ENCODE measurements around the gene SGCA. TPM values are rescaled to one million over a fixed set of nuclear protein-coding genes. Genes with fewer than 3 reads are reported as not detected.

SGCA gene
- total and polyA plus RNA-seq, 10 of the 15 experiments (the other 5 are each of a cell fraction or from before 2014, with no cell fraction given) = 0.13 to 2.2 (median 0.50) TPM; not detected in 2

GRCh38 chr17:50118076-50118827 lies 47.6 kb upstream of the SGCA start:
- 70% methylated on average over 21 of the region's 23 CpGs for WGBS (ENCODE audit: insufficient coverage, insufficient replicate concordance, low lambda C conversion rate, missing lambda C conversion rate)
- SMC1A ChIA-PET (ENCODE audit: uncharacterized antibody, unreplicated experiment) = interaction anchor here (1.3 to 1.9 kb wide), 4 partner anchors 21 to 79 kb away, joined by 3 to 6 read pairs (median 4); no protein-coding TSS in a partner anchor
- in situ Hi-C loops (cut with MboI) = no loop called here
- Histone ChIP-seq H3K27ac (ENCODE audit: control insufficient read depth, insufficient read depth) (no peak overlapping the region), H3K36me3 (ENCODE audit: control insufficient read depth in 2 of 2, insufficient read depth in 2 of 2, low read length in 1 of 2) (no peaks in the 10 kb centered on the region), H3K4me3 (no peak overlapping the region), H3K9ac (ENCODE audit: control insufficient read depth, insufficient read depth, low read length) (no peak overlapping the region), H3K79me2 (ENCODE audit: control insufficient read depth, insufficient read depth, low read length) (no peaks in the 10 kb centered on the region), H3K9me3 (replicated peaks; ENCODE audit: control insufficient read depth, insufficient read depth, low read length) (no peaks in the 10 kb centered on the region), H3K27me3 (replicated peaks in 1 of 2; ENCODE audit: control insufficient read depth in 2 of 2, insufficient read depth in 2 of 2, low read length in 1 of 2) (peaks cover 6 to 7% of the 10 kb centered on the region in 2 experiments; a peak in 3 of 4 replicates), H3K4me2 (ENCODE audit: control insufficient read depth, insufficient read depth) (no peak overlapping the region), H4K20me1 (ENCODE audit: control insufficient read depth, insufficient read depth) (no peaks in the 10 kb centered on the region), H2AFZ (ENCODE audit: control insufficient read depth, low read depth, low read length) (no peak overlapping the region), H3K4me1 (ENCODE audit: control insufficient read depth, insufficient read depth, low read length) (no peaks in the 10 kb centered on the region)
- BruUV-seq (replicated peaks) = no TSS peak
- RAD21 ChIA-PET (ENCODE audit: unreplicated experiment) = interaction anchor here (0.6 to 1.5 kb wide), 5 partner anchors 12 to 82 kb away, joined by 3 to 4 read pairs (median 3); partner anchors contain the start of gene SAMD14
- POLR2A ChIA-PET = interaction anchor here (1.1 kb wide), 1 partner anchor 45 kb away, joined by 3 read pairs; no protein-coding TSS in a partner anchor
- CTCF ChIA-PET = interaction anchor here (1.3 to 2.2 kb wide), 4 partner anchors 24 to 82 kb away, joined by 3 to 10 read pairs (median 6); no protein-coding TSS in a partner anchor
- FAIRE-seq (no peak), DNase-seq (ENCODE audit: low read depth, low spot score) (no peak), ATAC-seq (no peak)
- intact Hi-C loops (cut with micrococcal nuclease; ENCODE audit: unreplicated experiment) = no loop called here
- TF ChIP-seq, protein P1, sequence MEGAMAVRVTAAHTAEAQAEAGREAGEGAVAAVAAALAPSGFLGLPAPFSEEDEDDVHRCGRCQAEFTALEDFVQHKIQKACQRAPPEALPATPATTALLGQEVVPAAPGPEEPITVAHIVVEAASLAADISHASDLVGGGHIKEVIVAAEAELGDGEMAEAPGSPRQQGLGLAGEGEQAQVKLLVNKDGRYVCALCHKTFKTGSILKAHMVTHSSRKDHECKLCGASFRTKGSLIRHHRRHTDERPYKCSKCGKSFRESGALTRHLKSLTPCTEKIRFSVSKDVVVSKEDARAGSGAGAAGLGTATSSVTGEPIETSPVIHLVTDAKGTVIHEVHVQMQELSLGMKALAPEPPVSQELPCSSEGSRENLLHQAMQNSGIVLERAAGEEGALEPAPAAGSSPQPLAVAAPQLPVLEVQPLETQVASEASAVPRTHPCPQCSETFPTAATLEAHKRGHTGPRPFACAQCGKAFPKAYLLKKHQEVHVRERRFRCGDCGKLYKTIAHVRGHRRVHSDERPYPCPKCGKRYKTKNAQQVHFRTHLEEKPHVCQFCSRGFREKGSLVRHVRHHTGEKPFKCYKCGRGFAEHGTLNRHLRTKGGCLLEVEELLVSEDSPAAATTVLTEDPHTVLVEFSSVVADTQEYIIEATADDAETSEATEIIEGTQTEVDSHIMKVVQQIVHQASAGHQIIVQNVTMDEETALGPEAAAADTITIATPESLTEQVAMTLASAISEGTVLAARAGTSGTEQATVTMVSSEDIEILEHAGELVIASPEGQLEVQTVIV (IDR thresholded peaks at IDR 0.05; ENCODE audit: borderline replicate concordance, partially characterized antibody) = no peak
- TF ChIP-seq ZNF274 (IDR thresholded peaks at IDR 0.05; ENCODE audit: insufficient read depth, insufficient read length) = no peak
- no peak for TF ChIP-seq GABPA (IDR thresholded peaks at IDR 0.05; ENCODE audit: low read depth)
- TF ChIP-seq HCFC1 (IDR thresholded peaks at IDR 0.05; ENCODE audit: low read length) = no peak
- no peak for TF ChIP-seq MLLT1 (IDR thresholded peaks at IDR 0.05)
- TF ChIP-seq USF1 (IDR thresholded peaks at IDR 0.05; ENCODE audit: borderline replicate concordance, extremely low read length, insufficient read depth, low read depth, low read length) = no peak
- no peak for TF ChIP-seq TBL1XR1 (IDR thresholded peaks at IDR 0.05; ENCODE audit: low read depth, low read length)
- no peak for TF ChIP-seq YY1 (IDR thresholded peaks at IDR 0.05; ENCODE audit: low read depth, low read length)
- TF ChIP-seq FOXK2 (IDR thresholded peaks at IDR 0.05) = no peak
- TF ChIP-seq SUPT20H (IDR thresholded peaks at IDR 0.05; ENCODE audit: borderline replicate concordance, control insufficient read depth, low read depth, low read length) = no peak
- TF ChIP-seq E2F4 (IDR thresholded peaks at IDR 0.05; ENCODE audit: low read depth, low read length) = no peak
- TF ChIP-seq POLR2A (IDR thresholded peaks at IDR 0.05; ENCODE audit: low read depth, low read length) = no peak
- TF ChIP-seq, protein P2, sequence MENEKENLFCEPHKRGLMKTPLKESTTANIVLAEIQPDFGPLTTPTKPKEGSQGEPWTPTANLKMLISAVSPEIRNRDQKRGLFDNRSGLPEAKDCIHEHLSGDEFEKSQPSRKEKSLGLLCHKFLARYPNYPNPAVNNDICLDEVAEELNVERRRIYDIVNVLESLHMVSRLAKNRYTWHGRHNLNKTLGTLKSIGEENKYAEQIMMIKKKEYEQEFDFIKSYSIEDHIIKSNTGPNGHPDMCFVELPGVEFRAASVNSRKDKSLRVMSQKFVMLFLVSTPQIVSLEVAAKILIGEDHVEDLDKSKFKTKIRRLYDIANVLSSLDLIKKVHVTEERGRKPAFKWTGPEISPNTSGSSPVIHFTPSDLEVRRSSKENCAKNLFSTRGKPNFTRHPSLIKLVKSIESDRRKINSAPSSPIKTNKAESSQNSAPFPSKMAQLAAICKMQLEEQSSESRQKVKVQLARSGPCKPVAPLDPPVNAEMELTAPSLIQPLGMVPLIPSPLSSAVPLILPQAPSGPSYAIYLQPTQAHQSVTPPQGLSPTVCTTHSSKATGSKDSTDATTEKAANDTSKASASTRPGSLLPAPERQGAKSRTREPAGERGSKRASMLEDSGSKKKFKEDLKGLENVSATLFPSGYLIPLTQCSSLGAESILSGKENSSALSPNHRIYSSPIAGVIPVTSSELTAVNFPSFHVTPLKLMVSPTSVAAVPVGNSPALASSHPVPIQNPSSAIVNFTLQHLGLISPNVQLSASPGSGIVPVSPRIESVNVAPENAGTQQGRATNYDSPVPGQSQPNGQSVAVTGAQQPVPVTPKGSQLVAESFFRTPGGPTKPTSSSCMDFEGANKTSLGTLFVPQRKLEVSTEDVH (IDR thresholded peaks at IDR 0.05; ENCODE audit: low read depth, partially characterized antibody) = no peak
- TF ChIP-seq STAT1 (conservative IDR thresholded peaks at IDR 0.05) = no peak

Measured in GM12878 (cell line).